ENCODE data around the gene EPHA7. TPM values are rescaled to one million over a fixed set of nuclear protein-coding genes. Genes with fewer than 3 reads are reported as not detected.

EPHA7 gene
- polyA plus RNA-seq, 2 of the 4 experiments (the other 2 are of a cell fraction), result 0.45 to 0.56 TPM

GRCh38 chr6:93317592-93317991 is 101.8 kb downstream of the EPHA7 start:
- CTCF ChIA-PET, result no interaction called here
- no peaks in the 10 kb centered on the region for H3K9me3 ChIP-seq
- no peak for FAIRE-seq

GRCh38 chr6:93307505-93308409 is 111.6 kb downstream of the EPHA7 start:
- DNase-seq (ENCODE audit: low read depth in 1 of 2, low spot score in 1 of 2), result no peak
- Histone ChIP-seq H3K27ac (no peak overlapping the region), H3K4me1 (no peaks in the 10 kb centered on the region), H3K4me2 (no peak overlapping the region), H3K9me3 (no peaks in the 10 kb centered on the region), H3K4me3 (no peak overlapping the region)
- ChIA-PET CTCF (no interaction called here), POLR2A (no interaction called here)
- TF ChIP-seq BHLHE40 (IDR thresholded peaks at IDR 0.05; ENCODE audit: low read depth, low read length) (no peak), USF2 (IDR thresholded peaks at IDR 0.05) (no peak), NFE2L2 (conservative IDR thresholded peaks at IDR 0.05; ENCODE audit: low read length) (no peak), CTCF (IDR thresholded peaks at IDR 0.05) (no peak), TFCP2L1 (CRISPR knock-in tag; IDR thresholded peaks at IDR 0.05) (no peak), MAZ (IDR thresholded peaks at IDR 0.05; ENCODE audit: borderline replicate concordance, low read depth, low read length) (no peak), HOXB5 (CRISPR knock-in tag; IDR thresholded peaks at IDR 0.05) (no peak), EHMT2 (IDR thresholded peaks at IDR 0.05; ENCODE audit: low read depth) (no peak), POLR2A (IDR thresholded peaks at IDR 0.05; ENCODE audit: low read length) (no peak), CHD4 (IDR thresholded peaks at IDR 0.05; ENCODE audit: borderline replicate concordance) (no peak)
- no peak for FAIRE-seq
- WGBS (ENCODE audit: missing lambda C conversion rate), result 7% methylated on average over 5 of the region's 5 CpGs
- no peak for ATAC-seq

More at GRCh38 chr6:93317592-93317991, 101.8 kb downstream of the EPHA7 start:
- Histone ChIP-seq H3K4me2 (no peak overlapping the region), H3K4me3 (no peak overlapping the region), H3K4me1 (no peaks in the 10 kb centered on the region), H3K27ac (no peak overlapping the region)
- no peak for TF ChIP-seq HOXB5 (CRISPR knock-in tag; IDR thresholded peaks at IDR 0.05)
- no peak for TF ChIP-seq HDAC2 (IDR thresholded peaks at IDR 0.05)
- TF ChIP-seq ESRRA (IDR thresholded peaks at IDR 0.05; ENCODE audit: borderline replicate concordance, low read length), result no peak
- no peak for TF ChIP-seq TP53 (CRISPR knock-in tag; IDR thresholded peaks at IDR 0.05)
- no peak for TF ChIP-seq PBX3 (IDR thresholded peaks at IDR 0.05)
- TF ChIP-seq RFX5 (IDR thresholded peaks at IDR 0.05), result no peak
- TF ChIP-seq HES2 (IDR thresholded peaks at IDR 0.05), result no peak
- POLR2A ChIA-PET, result no interaction called here
- no peak for DNase-seq (ENCODE audit: low read depth in 1 of 2, low spot score in 1 of 2)
- no peak for ATAC-seq

- DNase-seq (ENCODE audit: low read depth in 1 of 2, low spot score in 1 of 2) (no peak), ATAC-seq (no peak), FAIRE-seq (no peak)
- Histone ChIP-seq H3K4me3 (no peak overlapping the region), H3K4me1 (no peaks in the 10 kb centered on the region), H3K4me2 (no peak overlapping the region), H3K27ac (no peak overlapping the region), H3K9me3 (no peaks in the 10 kb centered on the region)
- ChIA-PET POLR2A (no interaction called here), CTCF (no interaction called here)
- TF ChIP-seq NFE2L2 (conservative IDR thresholded peaks at IDR 0.05; ENCODE audit: low read length) (no peak), FOSB (CRISPR knock-in tag; IDR thresholded peaks at IDR 0.05) (no peak), SREBF2 (IDR thresholded peaks at IDR 0.05) (no peak), GATA3 (IDR thresholded peaks at IDR 0.05; ENCODE audit: borderline replicate concordance) (no peak), CTCF (IDR thresholded peaks at IDR 0.05) (no peak), EP300 (IDR thresholded peaks at IDR 0.05) (no peak), HMGXB4 (CRISPR knock-in tag; IDR thresholded peaks at IDR 0.05; ENCODE audit: borderline replicate concordance) (no peak), HOXB5 (CRISPR knock-in tag; IDR thresholded peaks at IDR 0.05) (no peak), HDAC2 (IDR thresholded peaks at IDR 0.05) (no peak), POLR2AphosphoS2 (conservative IDR thresholded peaks at IDR 0.05; ENCODE audit: low read length) (no peak), PBX3 (IDR thresholded peaks at IDR 0.05) (no peak), JUNB (IDR thresholded peaks at IDR 0.05) (no peak), JUN (IDR thresholded peaks at IDR 0.05) (no peak), CBX8 (IDR thresholded peaks at IDR 0.05) (no peak), TFCP2L1 (CRISPR knock-in tag; IDR thresholded peaks at IDR 0.05) (no peak)
Observed at GRCh38 chr6:93305088-93305487, 114.3 kb downstream of the EPHA7 start.
